OCI-LY3 (cell line): Measurements from ENCODE around the gene CAPG.
A peak's percentile ranks its signal among the peaks of the same experiment; 100 is the strongest.

ENCODE experiments used
- H2AFZ ChIP-seq: fragments of 200-600, 300-600 bp; shearing (Covaris generic); 2 replicates; pipeline ENCODE4 v1.6.0; 2014; ENCODE audit warnings: antibody characterized with exemption, low read depth, low read length
- H3K27ac ChIP-seq: fragments of 200-600, 300-600 bp; sonication (generic); 2 replicates; pipeline ENCODE4 v1.5.1; 2014; ENCODE audit warnings: mild to moderate bottlenecking, low read length, moderate library complexity, mixed read lengths
- H3K27me3 ChIP-seq: fragments of 200-600, 300-600 bp; sonication (generic); 2 replicates; pipeline ENCODE4 v1.6.1; 2014; ENCODE audit warnings: low read depth, low read length, mixed read lengths
- H3K36me3 ChIP-seq: fragments of 200-600, 300-600 bp; sonication (generic); replicated peaks from 2 replicates; pipeline ENCODE3; 2014; ENCODE audit warnings: low read depth, low read length, mixed read lengths
- H3K4me1 ChIP-seq: fragments of 300-600, 200-600 bp; sonication (generic); 2 replicates; pipeline ENCODE4 v1.6.1; 2014; ENCODE audit warnings: low read length, mixed read lengths
- H3K4me2 ChIP-seq: fragments of 200-600, 300-600 bp; sonication (generic); 2 replicates; pipeline ENCODE4 v1.6.1; 2014; ENCODE audit warnings: low read length, mixed read lengths
- H3K4me3 ChIP-seq: fragments of 300-600, 200-600 bp; sonication (generic); 2 replicates; pipeline ENCODE4 v1.5.1; 2014; ENCODE audit warnings: antibody characterized with exemption, mild to moderate bottlenecking, low read length, moderate library complexity
- H3K79me2 ChIP-seq: fragments of 300-600, 200-600 bp; shearing (Covaris generic); 2 replicates; pipeline ENCODE4 v1.6.1; 2014; ENCODE audit warnings: mild to moderate bottlenecking, low read length, mixed read lengths
- H3K9ac ChIP-seq: fragments of 300-600, 200-600 bp; shearing (Covaris generic); 2 replicates; pipeline ENCODE4 v1.6.0; 2014; ENCODE audit warnings: mild to moderate bottlenecking, low read length, moderate library complexity
- H3K9me3 ChIP-seq: fragments of 200-600, 300-600 bp; shearing (Covaris generic); 2 replicates; pipeline ENCODE4 v1.6.1; 2014; ENCODE audit warnings: low read length, mixed read lengths; ENCODE audit not compliant: insufficient read depth
- H4K20me1 ChIP-seq: fragments of 200-600, 300-600 bp; sonication (generic); 2 replicates; pipeline ENCODE4 v1.6.1; 2016; ENCODE audit warnings: low read length, mixed read lengths; ENCODE audit not compliant: insufficient read depth
- CTCF ChIP-seq: fragments of 200-600, 300-600 bp; sonication (generic); IDR thresholded peaks from 2 replicates; pipeline ENCODE4 v1.5.1; 2014; ENCODE audit warnings: antibody characterized with exemption, low read length, low read depth
- EZH2phosphoT487 ChIP-seq: fragments of 200-600 bp; shearing (Covaris generic); IDR thresholded peaks from 2 replicates; pipeline ENCODE4 v1.6.1; 2018; ENCODE audit warnings: antibody characterized with exemption, mixed run types, low read depth

Gene CAPG

GRCh38 chr2:85435220-85435958 is 25.2 kb upstream of the CAPG start:
- Histone ChIP-seq H3K4me1 (peaks cover 38% of the 10 kb centered on the region), H3K4me2 (no peak overlapping the region), H2AFZ (no peak overlapping the region), H3K9me3 (no peaks in the 10 kb centered on the region), H3K27ac (no peak overlapping the region), H3K36me3 (no peaks in the 10 kb centered on the region), H3K4me3 (no peak overlapping the region), H3K79me2 (no peaks in the 10 kb centered on the region), H3K9ac (no peak overlapping the region), H4K20me1 (no peaks in the 10 kb centered on the region), H3K27me3 (no peaks in the 10 kb centered on the region)
- TF ChIP-seq CTCF, result no peak
- TF ChIP-seq EZH2phosphoT487, result no peak

GRCh38 chr2:85434696-85435095 is 24.5 kb upstream of the CAPG start:
- H3K4me2 ChIP-seq, result no peak overlapping the region
- peaks cover 31% of the 10 kb centered on the region for H3K4me1 ChIP-seq
- H2AFZ ChIP-seq, result no peak overlapping the region
- H3K4me3 ChIP-seq, result no peak overlapping the region
- H3K9ac ChIP-seq, result no peak overlapping the region
- H3K9me3 ChIP-seq, result no peaks in the 10 kb centered on the region
- no peak for TF ChIP-seq CTCF
- TF ChIP-seq EZH2phosphoT487, result no peak
- H3K27me3 ChIP-seq, result no peaks in the 10 kb centered on the region
- H3K36me3 ChIP-seq, result no peaks in the 10 kb centered on the region
- H3K27ac ChIP-seq, result no peak overlapping the region
- H3K79me2 ChIP-seq, result no peaks in the 10 kb centered on the region
- H4K20me1 ChIP-seq, result no peaks in the 10 kb centered on the region

GRCh38 chr2:85433511-85434089 is 23.4 kb upstream of the CAPG start:
- no peak overlapping the region for H3K9ac ChIP-seq
- no peak overlapping the region for H3K27ac ChIP-seq
- H3K79me2 ChIP-seq, result no peaks in the 10 kb centered on the region
- no peak overlapping the region for H2AFZ ChIP-seq
- H3K4me3 ChIP-seq, result no peak overlapping the region
- no peaks in the 10 kb centered on the region for H3K27me3 ChIP-seq
- H3K4me1 ChIP-seq, result peaks cover 20% of the 10 kb centered on the region
- no peaks in the 10 kb centered on the region for H4K20me1 ChIP-seq
- no peaks in the 10 kb centered on the region for H3K9me3 ChIP-seq
- no peak for TF ChIP-seq CTCF
- TF ChIP-seq EZH2phosphoT487, result no peak
- no peaks in the 10 kb centered on the region for H3K36me3 ChIP-seq
- H3K4me2 ChIP-seq, result no peak overlapping the region

- Histone ChIP-seq H3K9me3 (no peaks in the 10 kb centered on the region), H3K4me3 (no peak overlapping the region)
These were observed 21.5 kb upstream of the CAPG start for GRCh38 chr2:85431570-85432205.

More at GRCh38 chr2:85431570-85432205, 21.5 kb upstream of the CAPG start:
- H3K27me3 ChIP-seq, result no peaks in the 10 kb centered on the region
- H3K27ac ChIP-seq, result no peak overlapping the region
- TF ChIP-seq EZH2phosphoT487 (no peak), CTCF (no peak)
- H4K20me1 ChIP-seq, result no peaks in the 10 kb centered on the region
- H3K4me1 ChIP-seq, result peaks cover 8% of the 10 kb centered on the region; the same call in 1 of the 2 replicates
- H3K79me2 ChIP-seq, result no peaks in the 10 kb centered on the region
- no peaks in the 10 kb centered on the region for H3K36me3 ChIP-seq
- peak overlapping the region; percentile 11; the same call in 1 of the 2 replicates for H3K4me2 ChIP-seq
- no peak overlapping the region for H3K9ac ChIP-seq
- peak overlapping the region; percentile 58; the same call in 1 of the 2 replicates for H2AFZ ChIP-seq
